ENCODE measurements around the gene GUCD1. TPM values are rescaled to one million over a fixed set of nuclear protein-coding genes. Genes with fewer than 3 reads are reported as not detected.
A peak's percentile ranks its signal among the peaks of the same experiment; 100 is the strongest.

The GUCD1 gene
- total and polyA plus RNA-seq, 2 of the 13 experiments (the other 11 are each of a cell fraction or from before 2014, with no cell fraction given) = 128 to 245 TPM

DNA sequence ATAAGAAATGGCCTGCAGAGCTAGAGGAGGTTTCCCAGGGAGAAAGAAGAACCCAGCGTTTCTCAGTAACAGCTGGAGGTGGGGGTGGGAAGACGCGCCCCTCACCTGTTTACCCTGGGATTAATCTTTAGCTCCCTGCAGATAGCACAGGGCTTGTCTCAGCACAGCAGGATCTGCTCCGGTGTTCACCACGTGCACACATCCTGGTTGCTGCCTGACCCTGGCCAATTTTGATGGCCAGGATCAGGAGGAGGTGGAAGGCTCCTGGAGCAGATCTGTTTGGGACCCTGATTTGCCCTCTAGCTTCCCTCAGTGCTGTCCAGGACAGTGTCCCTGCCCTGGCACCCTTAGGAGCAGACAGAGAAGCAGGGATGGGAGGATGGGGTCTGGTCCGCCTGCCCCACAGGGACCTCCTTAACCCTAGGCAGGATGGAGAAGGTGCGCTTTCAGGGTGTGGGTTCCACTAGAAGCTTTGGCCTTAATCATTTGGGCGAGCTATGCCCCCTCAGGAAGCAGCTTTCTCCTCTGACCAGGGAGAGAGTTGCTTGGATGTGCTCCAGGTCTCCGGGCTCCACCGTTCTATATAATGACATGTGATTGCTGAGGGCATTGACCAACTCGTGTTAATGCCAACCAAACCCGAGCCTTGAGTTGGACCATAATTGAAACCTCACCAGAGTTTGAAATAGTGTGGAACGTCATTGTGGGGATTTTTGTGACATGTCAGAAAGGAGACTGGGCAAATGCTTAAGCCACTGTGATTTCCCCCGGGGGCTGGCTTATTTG, 40.5 kb downstream of the GUCD1 start (continued):
- peak; percentile 89; the same call in 1 of the 2 replicates for TF ChIP-seq DPF2 (CRISPR knock-in tag; IDR thresholded peaks at IDR 0.05; ENCODE audit: borderline replicate concordance, low read depth)
- TF ChIP-seq, protein P1, sequence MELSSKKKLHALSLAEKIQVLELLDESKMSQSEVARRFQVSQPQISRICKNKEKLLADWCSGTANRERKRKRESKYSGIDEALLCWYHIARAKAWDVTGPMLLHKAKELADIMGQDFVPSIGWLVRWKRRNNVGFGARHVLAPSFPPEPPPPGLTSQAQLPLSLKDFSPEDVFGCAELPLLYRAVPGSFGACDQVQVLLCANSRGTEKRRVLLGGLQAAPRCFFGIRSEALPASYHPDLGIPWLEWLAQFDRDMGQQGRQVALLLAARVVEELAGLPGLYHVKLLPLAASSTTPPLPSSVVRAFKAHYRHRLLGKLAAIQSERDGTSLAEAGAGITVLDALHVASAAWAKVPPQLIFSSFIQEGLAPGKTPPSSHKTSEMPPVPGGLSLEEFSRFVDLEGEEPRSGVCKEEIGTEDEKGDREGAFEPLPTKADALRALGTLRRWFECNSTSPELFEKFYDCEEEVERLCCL (CRISPR knock-in tag; IDR thresholded peaks at IDR 0.05; ENCODE audit: borderline replicate concordance) = peak; percentile 98
- TF ChIP-seq ARNTL (CRISPR knock-in tag; IDR thresholded peaks at IDR 0.05) = peak; percentile 96
- 0 out of 2 replicates have a peak, but pooled peaks have one; percentile 60 for TF ChIP-seq TRIM24 (CRISPR knock-in tag; IDR thresholded peaks at IDR 0.05)
- TF ChIP-seq, protein P2, sequence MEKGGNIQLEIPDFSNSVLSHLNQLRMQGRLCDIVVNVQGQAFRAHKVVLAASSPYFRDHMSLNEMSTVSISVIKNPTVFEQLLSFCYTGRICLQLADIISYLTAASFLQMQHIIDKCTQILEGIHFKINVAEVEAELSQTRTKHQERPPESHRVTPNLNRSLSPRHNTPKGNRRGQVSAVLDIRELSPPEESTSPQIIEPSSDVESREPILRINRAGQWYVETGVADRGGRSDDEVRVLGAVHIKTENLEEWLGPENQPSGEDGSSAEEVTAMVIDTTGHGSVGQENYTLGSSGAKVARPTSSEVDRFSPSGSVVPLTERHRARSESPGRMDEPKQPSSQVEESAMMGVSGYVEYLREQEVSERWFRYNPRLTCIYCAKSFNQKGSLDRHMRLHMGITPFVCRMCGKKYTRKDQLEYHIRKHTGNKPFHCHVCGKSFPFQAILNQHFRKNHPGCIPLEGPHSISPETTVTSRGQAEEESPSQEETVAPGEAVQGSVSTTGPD (CRISPR knock-in tag; IDR thresholded peaks at IDR 0.05) = 0 out of 2 replicates have a peak, but pooled peaks have one; percentile 68
- TF ChIP-seq SRSF1 (optimal IDR thresholded peaks at IDR 0.05; ENCODE audit: low read depth, low read length) = peak; percentile 80
- TF ChIP-seq ZNF260 (CRISPR knock-in tag; IDR thresholded peaks at IDR 0.05; ENCODE audit: borderline replicate concordance, low read depth) = 0 out of 2 replicates have a peak, but pooled peaks have one; percentile 59
- TF ChIP-seq, protein P3, sequence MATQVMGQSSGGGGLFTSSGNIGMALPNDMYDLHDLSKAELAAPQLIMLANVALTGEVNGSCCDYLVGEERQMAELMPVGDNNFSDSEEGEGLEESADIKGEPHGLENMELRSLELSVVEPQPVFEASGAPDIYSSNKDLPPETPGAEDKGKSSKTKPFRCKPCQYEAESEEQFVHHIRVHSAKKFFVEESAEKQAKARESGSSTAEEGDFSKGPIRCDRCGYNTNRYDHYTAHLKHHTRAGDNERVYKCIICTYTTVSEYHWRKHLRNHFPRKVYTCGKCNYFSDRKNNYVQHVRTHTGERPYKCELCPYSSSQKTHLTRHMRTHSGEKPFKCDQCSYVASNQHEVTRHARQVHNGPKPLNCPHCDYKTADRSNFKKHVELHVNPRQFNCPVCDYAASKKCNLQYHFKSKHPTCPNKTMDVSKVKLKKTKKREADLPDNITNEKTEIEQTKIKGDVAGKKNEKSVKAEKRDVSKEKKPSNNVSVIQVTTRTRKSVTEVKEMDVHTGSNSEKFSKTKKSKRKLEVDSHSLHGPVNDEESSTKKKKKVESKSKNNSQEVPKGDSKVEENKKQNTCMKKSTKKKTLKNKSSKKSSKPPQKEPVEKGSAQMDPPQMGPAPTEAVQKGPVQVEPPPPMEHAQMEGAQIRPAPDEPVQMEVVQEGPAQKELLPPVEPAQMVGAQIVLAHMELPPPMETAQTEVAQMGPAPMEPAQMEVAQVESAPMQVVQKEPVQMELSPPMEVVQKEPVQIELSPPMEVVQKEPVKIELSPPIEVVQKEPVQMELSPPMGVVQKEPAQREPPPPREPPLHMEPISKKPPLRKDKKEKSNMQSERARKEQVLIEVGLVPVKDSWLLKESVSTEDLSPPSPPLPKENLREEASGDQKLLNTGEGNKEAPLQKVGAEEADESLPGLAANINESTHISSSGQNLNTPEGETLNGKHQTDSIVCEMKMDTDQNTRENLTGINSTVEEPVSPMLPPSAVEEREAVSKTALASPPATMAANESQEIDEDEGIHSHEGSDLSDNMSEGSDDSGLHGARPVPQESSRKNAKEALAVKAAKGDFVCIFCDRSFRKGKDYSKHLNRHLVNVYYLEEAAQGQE (IDR thresholded peaks at IDR 0.05; ENCODE audit: borderline replicate concordance in 1 of 2, low read depth in 1 of 2, low read length in 2 of 2) = peak in 1 of 2 experiments; percentile 24; a peak in 1 of 4 replicates
- TF ChIP-seq, protein P4, sequence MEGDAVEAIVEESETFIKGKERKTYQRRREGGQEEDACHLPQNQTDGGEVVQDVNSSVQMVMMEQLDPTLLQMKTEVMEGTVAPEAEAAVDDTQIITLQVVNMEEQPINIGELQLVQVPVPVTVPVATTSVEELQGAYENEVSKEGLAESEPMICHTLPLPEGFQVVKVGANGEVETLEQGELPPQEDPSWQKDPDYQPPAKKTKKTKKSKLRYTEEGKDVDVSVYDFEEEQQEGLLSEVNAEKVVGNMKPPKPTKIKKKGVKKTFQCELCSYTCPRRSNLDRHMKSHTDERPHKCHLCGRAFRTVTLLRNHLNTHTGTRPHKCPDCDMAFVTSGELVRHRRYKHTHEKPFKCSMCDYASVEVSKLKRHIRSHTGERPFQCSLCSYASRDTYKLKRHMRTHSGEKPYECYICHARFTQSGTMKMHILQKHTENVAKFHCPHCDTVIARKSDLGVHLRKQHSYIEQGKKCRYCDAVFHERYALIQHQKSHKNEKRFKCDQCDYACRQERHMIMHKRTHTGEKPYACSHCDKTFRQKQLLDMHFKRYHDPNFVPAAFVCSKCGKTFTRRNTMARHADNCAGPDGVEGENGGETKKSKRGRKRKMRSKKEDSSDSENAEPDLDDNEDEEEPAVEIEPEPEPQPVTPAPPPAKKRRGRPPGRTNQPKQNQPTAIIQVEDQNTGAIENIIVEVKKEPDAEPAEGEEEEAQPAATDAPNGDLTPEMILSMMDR (CRISPR knock-in tag; IDR thresholded peaks at IDR 0.05) = peak; percentile 32; the same call in 1 of the 2 replicates
